Stimulated activated CD8-positive, alpha-beta memory T cell treated with anti-CD3 and anti-CD28 coated beads, Interleukin-4, amount 100 ng/mL, for 1 hour (primary cell): ENCODE results near the gene EMD.
A peak's percentile ranks its signal among the peaks of the same experiment; 100 is the strongest.
"Not testable (repeated sequence)": the region's sequence is repeated elsewhere in the genome, so short reads cannot be mapped to it uniquely, and the experiment has no call there.

Experiments
- DNase-seq, 2 donors: peaks; one replicate each; pipeline ENCODE4 v3.0.0-alpha.2; 2020; ENCODE audit warnings: low read depth in 2 of 2, low spot score in 1 of 2

The EMD gene

GRCh38 chrX:154389812-154390747 lies 11.0 kb downstream of the EMD start:
- not testable (repeated sequence) for DNase-seq

- DNase-seq, result not testable (repeated sequence)
Measured at GRCh38 chrX:154396363-154396762, 17.3 kb downstream of the EMD start.

- no peak for DNase-seq
Measured at GRCh38 chrX:154396973-154397887, 18.1 kb downstream of the EMD start.

- peak; percentile 61 to 81 for DNase-seq
Measured at GRCh38 chrX:154397888-154398667, 19.0 kb downstream of the EMD start, which contains the start of gene RPL10. TSS of gene RPL10 (plus strand) at chrX:154398377. CDS start at chrX:154398520, 143 bp downstream.

- peak; percentile 51 to 60 for DNase-seq
Measured at GRCh38 chrX:154398668-154399526, 19.8 kb downstream of the EMD start.

- DNase-seq, result no peak
Measured at GRCh38 chrX:154399527-154400368, 20.7 kb downstream of the EMD start.

GRCh38 chrX:154400369-154400817 lies 21.3 kb downstream of the EMD start:
- DNase-seq, result not testable (repeated sequence)

GRCh38 chrX:154401045-154401799 lies 22.1 kb downstream of the EMD start:
- no peak for DNase-seq

GRCh38 chrX:154401918-154402621 lies 23.0 kb downstream of the EMD start:
- DNase-seq, result no peak

- DNase-seq, result no peak
Measured at GRCh38 chrX:154402622-154403127, 23.6 kb downstream of the EMD start.

- DNase-seq, result no peak
Measured at GRCh38 chrX:154403192-154403591, 24.1 kb downstream of the EMD start.

- DNase-seq, result no peak
Measured at GRCh38 chrX:154403858-154404257, 24.8 kb downstream of the EMD start.

- no peak for DNase-seq
Measured at GRCh38 chrX:154404625-154405192, 25.6 kb downstream of the EMD start.

- no peak for DNase-seq
Measured at GRCh38 chrX:154408659-154409221, 29.6 kb downstream of the EMD start.

GRCh38 chrX:154409222-154409871 lies 30.3 kb downstream of the EMD start, which contains the start of gene DNASE1L1:
TSS of gene DNASE1L1 (minus strand) at chrX:154409254. CDS start at chrX:154405568, 3,686 bp downstream.
- DNase-seq, result no peak

- no peak for DNase-seq
Measured at GRCh38 chrX:154411981-154412340, 32.9 kb downstream of the EMD start.
